Measurements from ENCODE around the gene ARFGAP3.

The ARFGAP3 gene

GRCh38 chr22:42829302-42829701 is 27.8 kb downstream of the ARFGAP3 start:
- ChIA-PET CTCF (interaction anchor here (6.4 kb wide), 1 partner anchor 9 kb away, joined by 57 read pairs; no protein-coding TSS in a partner anchor), POLR2A (no interaction called here)
- TF ChIP-seq, protein P1, sequence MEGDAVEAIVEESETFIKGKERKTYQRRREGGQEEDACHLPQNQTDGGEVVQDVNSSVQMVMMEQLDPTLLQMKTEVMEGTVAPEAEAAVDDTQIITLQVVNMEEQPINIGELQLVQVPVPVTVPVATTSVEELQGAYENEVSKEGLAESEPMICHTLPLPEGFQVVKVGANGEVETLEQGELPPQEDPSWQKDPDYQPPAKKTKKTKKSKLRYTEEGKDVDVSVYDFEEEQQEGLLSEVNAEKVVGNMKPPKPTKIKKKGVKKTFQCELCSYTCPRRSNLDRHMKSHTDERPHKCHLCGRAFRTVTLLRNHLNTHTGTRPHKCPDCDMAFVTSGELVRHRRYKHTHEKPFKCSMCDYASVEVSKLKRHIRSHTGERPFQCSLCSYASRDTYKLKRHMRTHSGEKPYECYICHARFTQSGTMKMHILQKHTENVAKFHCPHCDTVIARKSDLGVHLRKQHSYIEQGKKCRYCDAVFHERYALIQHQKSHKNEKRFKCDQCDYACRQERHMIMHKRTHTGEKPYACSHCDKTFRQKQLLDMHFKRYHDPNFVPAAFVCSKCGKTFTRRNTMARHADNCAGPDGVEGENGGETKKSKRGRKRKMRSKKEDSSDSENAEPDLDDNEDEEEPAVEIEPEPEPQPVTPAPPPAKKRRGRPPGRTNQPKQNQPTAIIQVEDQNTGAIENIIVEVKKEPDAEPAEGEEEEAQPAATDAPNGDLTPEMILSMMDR (IDR thresholded peaks at IDR 0.05; ENCODE audit: insufficient read depth, low read length, missing control alignments), result no peak
- H3K4me3 ChIP-seq (ENCODE audit: low read depth, low read length), result no peak overlapping the region
- DNase-seq (ENCODE audit: low read depth, low spot score), result no peak

DNA sequence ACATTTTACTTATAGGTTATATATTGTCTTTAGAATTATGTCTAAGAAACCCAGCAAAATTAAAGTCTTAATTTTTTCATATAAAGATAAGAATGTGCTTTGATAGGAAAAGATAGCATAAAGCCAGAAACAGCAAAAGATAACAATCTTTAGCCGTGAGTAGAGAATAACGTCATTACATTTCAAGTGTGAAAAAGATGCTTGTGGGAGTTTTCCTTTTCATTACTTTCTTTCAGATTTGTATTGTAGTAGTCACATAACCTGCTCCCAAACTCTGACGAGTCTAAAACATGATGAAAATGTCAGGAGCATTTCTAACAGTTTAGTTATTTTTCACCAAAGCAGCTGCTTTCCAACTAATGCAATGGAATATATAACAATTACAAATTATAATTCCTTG is 31.3 kb downstream of the ARFGAP3 start:
- CTCF ChIA-PET, result interaction anchor here (1.1 to 2.0 kb wide), 2 partner anchors 9 to 204 kb away, joined by 3 to 7 read pairs; no protein-coding TSS in a partner anchor
- TF ChIP-seq, protein P1 (IDR thresholded peaks at IDR 0.05; ENCODE audit: insufficient read depth, low read length, missing control alignments), result no peak
- POLR2A ChIA-PET, result no interaction called here
- DNase-seq (ENCODE audit: low read depth, low spot score), result no peak
- H3K4me3 ChIP-seq (ENCODE audit: low read depth, low read length), result no peak overlapping the region

DNA sequence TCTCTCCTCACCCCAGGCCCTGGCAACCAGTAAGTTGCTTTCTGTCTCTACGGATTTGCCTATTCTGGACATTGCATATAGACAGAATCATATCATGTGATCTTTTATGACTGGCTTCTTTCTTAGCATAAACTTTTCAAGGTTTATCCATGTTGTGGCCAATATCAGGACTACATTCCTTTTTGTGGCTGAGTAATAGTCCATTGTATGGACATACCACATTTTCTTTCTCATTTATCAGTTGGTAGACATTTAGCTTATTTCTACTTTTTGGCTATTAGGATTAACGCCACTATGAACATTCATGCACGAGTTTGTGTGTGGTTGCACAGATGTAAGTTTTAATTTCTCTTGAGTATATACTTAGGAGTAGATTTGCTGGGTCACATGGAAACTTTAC is 35.7 kb downstream of the ARFGAP3 start:
- POLR2A ChIA-PET, result no interaction called here

DNA sequence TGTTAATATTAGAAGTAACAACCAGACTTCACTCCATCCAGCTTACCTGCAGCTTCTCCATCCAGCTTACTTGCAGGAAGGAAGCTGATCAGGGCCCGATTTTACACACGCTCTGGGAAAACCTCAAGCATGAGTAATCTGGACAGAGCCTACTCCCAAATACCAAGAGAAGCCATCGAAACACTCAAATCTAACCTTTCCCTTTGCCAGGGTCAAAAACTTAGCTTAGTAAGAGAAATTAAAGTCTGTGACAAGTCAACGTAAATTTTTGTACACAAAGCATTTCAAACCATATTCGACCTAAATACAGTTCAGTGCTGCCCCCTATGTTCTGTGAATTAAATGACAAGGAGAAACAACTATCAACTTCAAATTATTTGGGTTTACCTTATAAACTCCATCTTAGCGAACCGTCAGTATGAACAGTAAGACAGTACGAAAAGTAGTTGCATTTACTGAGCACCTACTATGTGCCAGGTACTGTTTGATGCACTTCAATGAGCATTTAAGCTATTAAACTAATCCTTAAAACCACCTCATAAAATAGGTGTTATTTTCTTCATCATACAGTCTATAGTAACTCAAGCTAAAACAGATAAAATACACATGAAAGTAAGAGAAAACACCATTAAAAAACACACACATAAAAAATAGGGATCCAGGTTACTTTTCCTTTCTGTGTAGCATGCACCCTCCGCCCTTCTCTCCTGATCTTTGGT is 36.9 kb downstream of the ARFGAP3 start:
- peak; percentile 59 for DNase-seq (ENCODE audit: low read depth, low spot score)
- CTCF ChIA-PET, result interaction anchor here (0.5 to 7.2 kb wide), 47 partner anchors 8 to 292 kb away, joined by 3 to 62 read pairs (median 4); partner anchors contain the start of genes BIK and CYB5R3
- POLR2A ChIA-PET, result interaction anchor here (0.8 to 1.2 kb wide), 5 partner anchors 31 to 206 kb away, joined by 3 to 9 read pairs (median 3); partner anchors contain the start of genes CYB5R3 and POLDIP3
- H3K4me3 ChIP-seq (ENCODE audit: low read depth, low read length), result no peak overlapping the region
- TF ChIP-seq, protein P1 (IDR thresholded peaks at IDR 0.05; ENCODE audit: insufficient read depth, low read length, missing control alignments), result peak; percentile 40

More for the DNA sequence above, 35.7 kb downstream of the ARFGAP3 start:
- H3K4me3 ChIP-seq (ENCODE audit: low read depth, low read length), result no peak overlapping the region
- no peak for DNase-seq (ENCODE audit: low read depth, low spot score)
- TF ChIP-seq, protein P1 (IDR thresholded peaks at IDR 0.05; ENCODE audit: insufficient read depth, low read length, missing control alignments), result no peak
- CTCF ChIA-PET, result interaction anchor here (0.9 to 7.2 kb wide), 18 partner anchors 10 to 206 kb away, joined by 3 to 62 read pairs (median 11); no protein-coding TSS in a partner anchor

DNA sequence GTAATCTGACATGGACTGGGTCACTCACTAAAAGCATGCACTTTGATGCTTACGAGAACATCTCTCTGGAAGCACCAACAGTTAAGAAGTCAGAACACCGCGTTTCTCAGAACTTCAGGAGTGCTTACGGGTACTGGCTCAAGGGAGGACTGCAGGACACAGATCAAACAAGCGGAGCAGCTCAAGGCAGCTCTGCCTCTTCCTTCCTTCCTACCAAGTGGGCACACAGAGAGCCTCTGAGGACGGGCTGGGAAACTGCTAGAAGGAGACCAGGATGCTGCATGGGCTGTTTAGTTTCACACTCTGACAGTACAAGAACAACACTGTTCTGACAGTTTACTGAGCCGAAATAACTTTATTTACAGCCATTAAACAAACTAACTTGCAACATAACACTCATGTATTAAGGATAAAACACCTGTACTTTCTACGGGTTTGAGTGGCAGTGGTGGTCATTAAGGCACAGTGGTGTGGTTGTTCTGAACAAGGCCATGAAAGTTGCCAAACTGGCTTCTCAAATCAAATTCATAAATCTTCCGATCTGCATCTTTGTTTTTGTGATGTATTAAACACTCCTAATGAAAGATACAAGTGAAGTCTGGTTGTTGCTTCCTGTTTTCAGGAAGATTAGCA is 37.5 kb downstream of the ARFGAP3 start:
- ChIA-PET CTCF (interaction anchor here (0.6 to 7.2 kb wide), 38 partner anchors 8 to 292 kb away, joined by 3 to 62 read pairs (median 5); partner anchors contain the start of gene CYB5R3), POLR2A (interaction anchor here (0.7 to 1.2 kb wide), 6 partner anchors 32 to 205 kb away, joined by 3 to 9 read pairs (median 3); partner anchors contain the start of genes CYB5R3 and POLDIP3)
- TF ChIP-seq, protein P1 (IDR thresholded peaks at IDR 0.05; ENCODE audit: insufficient read depth, low read length, missing control alignments), result no peak
- DNase-seq (ENCODE audit: low read depth, low spot score), result no peak
- H3K4me3 ChIP-seq (ENCODE audit: low read depth, low read length), result no peak overlapping the region

GRCh38 chr22:42817556-42817955 is 39.5 kb downstream of the ARFGAP3 start:
- no peak for DNase-seq (ENCODE audit: low read depth, low spot score)
- TF ChIP-seq, protein P1 (IDR thresholded peaks at IDR 0.05; ENCODE audit: insufficient read depth, low read length, missing control alignments), result no peak
- CTCF ChIA-PET, result interaction anchor here (0.9 to 2.9 kb wide), 11 partner anchors 9 to 232 kb away, joined by 3 to 15 read pairs (median 6); no protein-coding TSS in a partner anchor
- no peak overlapping the region for H3K4me3 ChIP-seq (ENCODE audit: low read depth, low read length)
- POLR2A ChIA-PET, result interaction anchor here (0.6 kb wide), 1 partner anchor 40 kb away, joined by 3 read pairs; no protein-coding TSS in a partner anchor
